Pancreas (tissue), 10 donors: ENCODE data around the gene BAD. TPM values are rescaled to one million over a fixed set of nuclear protein-coding genes. Genes with fewer than 3 reads are reported as not detected.

Experiments used
- ATAC-seq, 4 donors: fragments of 200-7000 bp; cut with Tn5 transposase; one replicate each; pipeline versions ENCODE4 v1.8.0 to v1.9.1; 2020; ENCODE audit warnings: mild to moderate bottlenecking in 4 of 4, moderate library complexity in 4 of 4
- DNase-seq, 6 donors: peaks; one replicate each; pipeline ENCODE4 v3.0.0-alpha.2; 2020
- FAIRE-seq: peaks from 2 replicates; lab custom pipeline; 2012; peaks lifted over from hg19 to GRCh38; lab: Jason Lieb, UNC
- H3K27ac ChIP-seq, 4 donors: fragments of 200-600 bp; sonication (generic); 1 replicate in 3 of 4; 2 replicates in 1 of 4; pipeline versions ENCODE4 v1.5.0 to v1.8.0; 2020
- H3K27me3 ChIP-seq, 4 donors: fragments of 200-600 bp; one replicate each; pipeline ENCODE4 v1.8.0; 2021
- H3K36me3 ChIP-seq, 3 donors: fragments of 200-600 bp; sonication (generic) in 1 of 3; one replicate each; pipeline versions ENCODE4 v1.5.0 to v1.8.0; 2020 to 2021
- H3K4me1 ChIP-seq, 3 donors: fragments of 200-600 bp; one replicate each; pipeline ENCODE4 v1.8.0; 2021
- H3K4me3 ChIP-seq, 4 donors: fragments of 200-600 bp; sonication (generic) in 2 of 4; one replicate each; pipeline versions ENCODE4 v1.5.0 to v1.8.0; 2020 to 2021
- H3K9me3 ChIP-seq, 4 donors: fragments of 200-600 bp; one replicate each; pipeline ENCODE4 v1.8.0; 2021
- WGBS, 2 donors: extraction: QIAGEN DNeasy Blood & Tissue Kit; methylation state at CpG; one replicate each; pipeline ENCODE4 v1.1.7; 2013; 5-methylcytosine and 5-hydroxymethylcytosine counted together
- intact Hi-C, 3 donors: fragments of 100-400 bp; cut with DNase I; formaldehyde crosslinking; loops; one replicate each; pipeline versions ENCODE4 v1.11.1 to v1.14.2; 2022
- polyA plus RNA-seq, 2 donors: library from polyadenylated mRNA; stranded (reverse); fragments of 200-250 nt; gene quantifications; one replicate each; pipeline ENCODE4 v1.2.3, GENCODE V29; 2013
- total RNA-seq, 6 donors: library from RNA; stranded (reverse); fragmentation: NEBNext Ultra II Directional in 4 of 6; extraction: Animal tissue kit (Norgen Biotek cat#: 25700) in 4 of 6; gene quantifications; one replicate each; pipeline versions ENCODE4 v1.2.1 to v1.2.4, GENCODE V29; 2021 to 2023
- TF ChIP-seq, protein P1 (sequence below), 4 donors: fragments of 200-600 bp; sonication (generic) in 3 of 4; IDR thresholded peaks; one replicate each; pipeline versions ENCODE4 v1.5.0 to v1.8.0; 2021; ENCODE audit warnings: antibody characterized with exemption in 4 of 4
- donor health status: healthy with polysubstance abuse.
- donor health status: DM: no; HTN: no; CAD: no; lungs with moderate emphysema.
- donor health status: DM: no; HTN: no; CAD: no.
- donor health status: control.
- donor health status: control.
- donor health status: Bipolar disorder and iron deficiency.
- donor health status: DM: yes; HTN: yes; CAD: no.
- donor health status: DM: no; HTN: no; CAD: no.
- donor health status: DM: no; HTN: no; CAD: no.
- donor health status: DM: yes; HTN: yes; CAD: no.

The BAD gene
- total and polyA plus RNA-seq, 8 donors = 21.5 to 66.3 (median 24.5) TPM

DNA sequence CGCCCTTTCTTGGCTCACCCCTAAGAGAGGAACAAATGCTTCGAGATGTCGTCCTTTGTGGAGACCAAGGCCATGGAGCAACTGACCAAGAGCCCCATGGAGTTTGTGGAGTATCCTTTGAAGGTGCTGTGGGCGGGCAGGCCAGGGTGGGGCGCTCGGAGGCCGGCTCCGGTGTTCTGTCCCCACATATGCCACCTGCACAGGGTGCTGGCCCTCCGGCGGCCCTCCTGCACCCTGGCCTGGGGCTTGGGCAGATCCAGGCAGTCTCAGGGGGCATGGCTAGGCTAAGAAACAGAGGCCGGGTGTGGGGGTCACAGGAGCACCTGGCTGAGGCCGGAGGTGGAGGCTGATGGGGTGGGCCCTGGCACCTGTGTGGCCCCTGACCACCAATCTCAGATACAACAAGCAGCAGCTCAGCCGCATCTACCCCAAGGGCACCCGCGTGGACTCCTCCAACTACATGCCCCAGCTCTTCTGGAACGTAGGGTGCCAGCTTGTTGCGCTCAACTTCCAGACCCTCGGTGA, 22.8 kb downstream of the BAD start:
- H3K27me3 ChIP-seq = no peaks in the 10 kb centered on the region
- DNase-seq = peak in 2 of 6 donors; percentile 33 to 48
- 90 to 92% methylated on average over 17 to 18 of the region's 18 CpGs for WGBS, 2 donors
- FAIRE-seq = no peak
- intact Hi-C loops = loop anchor here in 1 of 3 donors (5.0 kb wide), 1 partner anchor 54 kb away; the partner anchor contains the start of gene FERMT3
- H3K4me3 ChIP-seq = no peak overlapping the region
- no peaks in the 10 kb centered on the region for H3K4me1 ChIP-seq
- no peaks in the 10 kb centered on the region for H3K9me3 ChIP-seq
- H3K36me3 ChIP-seq = peaks cover 0 to 12% (median 0%) of the 10 kb centered on the region in 3 donors
- H3K27ac ChIP-seq = no peak overlapping the region
- TF ChIP-seq, protein P1, sequence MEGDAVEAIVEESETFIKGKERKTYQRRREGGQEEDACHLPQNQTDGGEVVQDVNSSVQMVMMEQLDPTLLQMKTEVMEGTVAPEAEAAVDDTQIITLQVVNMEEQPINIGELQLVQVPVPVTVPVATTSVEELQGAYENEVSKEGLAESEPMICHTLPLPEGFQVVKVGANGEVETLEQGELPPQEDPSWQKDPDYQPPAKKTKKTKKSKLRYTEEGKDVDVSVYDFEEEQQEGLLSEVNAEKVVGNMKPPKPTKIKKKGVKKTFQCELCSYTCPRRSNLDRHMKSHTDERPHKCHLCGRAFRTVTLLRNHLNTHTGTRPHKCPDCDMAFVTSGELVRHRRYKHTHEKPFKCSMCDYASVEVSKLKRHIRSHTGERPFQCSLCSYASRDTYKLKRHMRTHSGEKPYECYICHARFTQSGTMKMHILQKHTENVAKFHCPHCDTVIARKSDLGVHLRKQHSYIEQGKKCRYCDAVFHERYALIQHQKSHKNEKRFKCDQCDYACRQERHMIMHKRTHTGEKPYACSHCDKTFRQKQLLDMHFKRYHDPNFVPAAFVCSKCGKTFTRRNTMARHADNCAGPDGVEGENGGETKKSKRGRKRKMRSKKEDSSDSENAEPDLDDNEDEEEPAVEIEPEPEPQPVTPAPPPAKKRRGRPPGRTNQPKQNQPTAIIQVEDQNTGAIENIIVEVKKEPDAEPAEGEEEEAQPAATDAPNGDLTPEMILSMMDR (IDR thresholded peaks at IDR 0.05) = no peak
- ATAC-seq = no peak

- intact Hi-C loops = loop anchor here in 1 of 3 donors (5.0 kb wide), 1 partner anchor 53 kb away; the partner anchor contains the start of gene FERMT3
- TF ChIP-seq, protein P1 (IDR thresholded peaks at IDR 0.05) = no peak
- Histone ChIP-seq H3K36me3 (peaks cover 0 to 19% (median 0%) of the 10 kb centered on the region in 3 donors), H3K4me3 (no peak overlapping the region), H3K9me3 (no peaks in the 10 kb centered on the region), H3K4me1 (no peaks in the 10 kb centered on the region), H3K27ac (no peak overlapping the region), H3K27me3 (no peaks in the 10 kb centered on the region)
- FAIRE-seq = no peak
- WGBS, 2 donors = 93 to 95% methylated on average over 6 of the region's 6 CpGs
- ATAC-seq = no peak
- peak in 1 of 6 donors; percentile 12 for DNase-seq
Measured at GRCh38 chr11:64260147-64260708, 24.2 kb downstream of the BAD start.

DNA sequence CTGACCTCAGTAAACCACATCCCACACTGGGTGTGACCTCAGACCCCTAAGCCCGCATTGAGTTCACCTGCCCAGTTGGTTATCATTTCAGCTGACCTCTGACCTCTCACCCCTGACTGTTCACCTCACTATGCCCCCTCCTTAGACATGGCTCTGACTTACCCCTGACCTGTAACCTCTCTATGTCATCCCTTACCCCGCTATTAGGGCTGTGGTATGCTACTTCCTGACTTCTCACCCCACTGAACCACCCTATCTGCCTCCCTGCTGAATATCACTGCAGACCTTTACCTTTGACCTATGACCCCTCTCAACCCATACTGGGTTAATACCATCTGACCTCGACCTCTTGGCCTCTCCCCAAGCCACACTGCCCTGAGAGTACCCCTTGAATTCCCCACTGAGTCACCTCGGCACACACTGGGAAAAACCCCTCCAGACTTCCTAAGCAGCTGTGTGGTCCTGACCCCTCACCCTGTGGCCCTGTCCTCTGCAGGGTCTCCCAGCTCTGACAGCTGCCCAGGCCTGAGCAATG, 24.9 kb downstream of the BAD start:
- intact Hi-C loops = loop anchor here in 1 of 3 donors (5.0 kb wide), 1 partner anchor 52 kb away; the partner anchor contains the start of gene FERMT3
- no peaks in the 10 kb centered on the region for H3K27me3 ChIP-seq
- no peaks in the 10 kb centered on the region for H3K9me3 ChIP-seq
- no peak overlapping the region for H3K4me3 ChIP-seq
- H3K4me1 ChIP-seq = no peaks in the 10 kb centered on the region
- no peak for FAIRE-seq
- TF ChIP-seq, protein P1 (IDR thresholded peaks at IDR 0.05) = no peak
- H3K36me3 ChIP-seq = peaks cover 0 to 19% (median 0%) of the 10 kb centered on the region in 3 donors
- 79 to 86% methylated on average over 4 of the region's 4 CpGs for WGBS, 2 donors
- DNase-seq = no peak
- ATAC-seq = no peak
- no peak overlapping the region for H3K27ac ChIP-seq

- no peak overlapping the region for H3K27ac ChIP-seq
- WGBS, 2 donors = 92 to 93% methylated on average over 30 to 32 of the region's 32 CpGs
- DNase-seq (peak in 3 of 6 donors; percentile 40 to 80 (median 51)), FAIRE-seq (no peak), ATAC-seq (no peak)
- H3K4me3 ChIP-seq = no peak overlapping the region
- no peaks in the 10 kb centered on the region for H3K9me3 ChIP-seq
- TF ChIP-seq, protein P1 (IDR thresholded peaks at IDR 0.05) = no peak
- H3K36me3 ChIP-seq = peaks cover 0 to 19% (median 0%) of the 10 kb centered on the region in 3 donors
- no peaks in the 10 kb centered on the region for H3K4me1 ChIP-seq
- intact Hi-C loops = no loop called here
- no peaks in the 10 kb centered on the region for H3K27me3 ChIP-seq
Measured at GRCh38 chr11:64258946-64259532, 25.4 kb downstream of the BAD start.
